ENCODE results near the gene SEMA5A.
"Not testable (repeated sequence)": the region's sequence is repeated elsewhere in the genome, so short reads cannot be mapped to it uniquely, and the experiment has no call there.

Gene SEMA5A

DNA sequence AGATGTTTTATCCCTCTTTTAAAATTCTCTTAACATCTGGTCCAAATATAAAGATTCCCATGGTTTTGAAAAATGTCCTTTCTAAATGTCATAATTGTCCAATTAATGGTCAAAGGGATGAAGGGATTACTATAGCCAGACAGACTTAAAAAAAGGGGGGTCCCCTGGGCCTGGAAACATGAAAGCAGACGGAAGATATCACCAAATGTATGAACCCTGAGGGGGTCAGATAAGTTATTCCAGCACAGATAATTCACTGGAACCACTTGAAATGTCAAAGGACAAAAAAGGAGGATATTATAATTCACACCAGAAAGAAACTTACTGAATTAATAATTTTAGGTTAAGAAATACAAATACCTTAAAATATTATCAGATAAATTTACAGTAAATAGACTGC, 155.8 kb downstream of the SEMA5A start:
- DNase-seq = no peak

DNA sequence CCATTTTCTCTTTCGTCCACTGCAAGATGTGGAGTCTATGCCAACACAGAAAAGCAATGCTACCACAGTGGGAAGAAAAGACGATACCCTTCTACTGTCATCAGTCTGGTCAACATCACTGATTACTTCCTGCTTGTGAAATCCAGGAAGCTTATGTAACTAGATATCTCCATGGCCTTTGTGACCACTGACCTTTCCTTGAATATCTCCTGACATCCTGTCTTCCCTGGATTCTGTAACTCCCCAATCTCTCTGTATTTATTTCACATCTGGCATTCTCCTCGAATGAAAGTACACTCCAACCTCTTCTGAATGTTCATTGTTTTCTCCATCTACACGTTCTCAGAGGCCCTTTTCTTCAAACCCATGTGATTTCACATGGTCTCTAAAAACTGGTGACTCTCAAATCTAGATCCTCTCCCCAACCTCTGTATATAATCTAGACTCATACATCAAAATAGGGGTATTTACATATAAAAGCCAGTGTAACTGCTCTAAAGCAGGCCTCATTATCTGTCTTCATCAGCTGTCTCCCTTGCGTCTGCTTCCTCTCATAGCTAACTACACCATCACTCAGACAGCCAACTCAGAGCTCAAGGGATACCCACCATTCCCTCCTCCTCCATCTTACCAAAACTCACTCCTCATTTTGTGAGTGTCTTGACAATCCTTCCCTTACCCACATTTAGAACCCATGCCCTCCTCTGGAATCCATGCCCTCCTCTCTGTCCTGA, 156.8 kb downstream of the SEMA5A start:
- DNase-seq = no peak

DNA sequence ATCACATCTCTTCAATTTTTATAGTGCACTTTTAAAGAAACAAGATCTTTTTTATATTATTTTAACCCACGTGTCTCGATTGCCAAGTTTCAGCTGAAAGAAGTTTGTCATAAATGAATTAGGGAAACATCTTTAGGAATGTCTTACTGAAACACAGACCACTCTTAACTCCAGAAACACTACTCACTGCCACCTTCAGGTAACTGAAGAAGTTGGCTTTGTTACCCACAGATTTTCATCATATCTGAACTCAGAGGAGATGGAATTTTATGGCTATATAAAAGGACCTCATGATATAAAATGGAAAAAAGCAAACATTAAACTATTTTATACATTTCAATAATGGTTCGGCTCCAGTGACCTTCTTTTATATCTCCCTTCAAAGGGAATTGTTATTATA, 158.0 kb downstream of the SEMA5A start:
- DNase-seq = no peak

DNA sequence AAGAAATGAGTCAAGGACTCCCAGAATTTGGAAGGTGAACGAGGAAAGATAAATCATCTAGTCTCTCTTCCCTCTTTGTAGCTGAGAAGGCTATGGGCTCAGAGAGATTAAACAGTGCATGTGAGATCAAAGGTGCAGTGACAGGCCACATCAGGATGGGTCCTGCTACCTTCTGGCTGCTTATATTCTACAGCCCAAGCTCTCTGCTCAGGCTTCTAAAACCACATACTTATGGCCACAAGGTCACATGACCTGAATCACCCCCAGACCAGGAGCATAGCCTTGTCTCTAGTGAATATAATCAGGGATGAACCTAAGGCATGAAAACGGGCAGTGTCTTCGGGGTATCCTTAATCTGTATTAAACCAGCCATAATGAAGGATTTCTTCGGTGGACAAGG, 158.9 kb downstream of the SEMA5A start:
- DNase-seq = no peak

DNA sequence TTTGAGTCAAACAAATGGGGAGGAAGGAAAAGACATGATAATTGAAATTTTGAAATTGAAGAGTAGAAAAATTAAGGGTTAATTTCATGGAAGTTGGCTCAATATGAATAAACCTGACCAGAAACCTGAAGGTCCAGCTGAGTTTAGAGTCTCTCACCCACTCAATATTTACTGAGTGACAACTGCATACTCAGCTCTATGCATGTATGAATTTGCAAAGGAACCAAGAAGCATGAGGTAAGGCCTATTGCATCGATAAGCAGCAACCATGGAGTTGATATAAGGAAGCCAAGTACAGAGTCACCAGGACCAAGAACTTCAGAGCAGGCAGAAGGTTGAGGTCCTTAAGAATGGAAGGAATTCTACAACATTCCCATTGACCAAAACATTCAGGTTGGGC, 163.4 kb downstream of the SEMA5A start:
- no peak for DNase-seq

DNA sequence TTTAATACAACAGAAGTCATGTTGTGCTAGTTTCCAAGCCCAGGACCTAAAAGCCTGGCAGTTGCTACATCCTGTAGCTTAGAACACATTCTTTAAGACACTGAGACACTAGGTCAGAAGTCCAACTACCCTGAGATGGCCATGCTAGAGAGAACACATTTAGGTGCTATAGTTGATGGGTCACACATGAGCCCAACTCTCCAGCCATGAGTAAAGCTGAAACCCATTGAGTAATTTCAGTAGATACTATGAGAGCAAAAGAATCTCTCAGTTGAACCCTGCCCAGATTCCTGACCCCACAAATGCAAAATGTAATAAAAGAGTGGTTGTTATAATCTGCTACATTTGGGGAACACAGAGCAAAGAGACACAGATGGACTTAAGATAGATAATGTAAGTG, 164.4 kb downstream of the SEMA5A start:
- DNase-seq = no peak

DNA sequence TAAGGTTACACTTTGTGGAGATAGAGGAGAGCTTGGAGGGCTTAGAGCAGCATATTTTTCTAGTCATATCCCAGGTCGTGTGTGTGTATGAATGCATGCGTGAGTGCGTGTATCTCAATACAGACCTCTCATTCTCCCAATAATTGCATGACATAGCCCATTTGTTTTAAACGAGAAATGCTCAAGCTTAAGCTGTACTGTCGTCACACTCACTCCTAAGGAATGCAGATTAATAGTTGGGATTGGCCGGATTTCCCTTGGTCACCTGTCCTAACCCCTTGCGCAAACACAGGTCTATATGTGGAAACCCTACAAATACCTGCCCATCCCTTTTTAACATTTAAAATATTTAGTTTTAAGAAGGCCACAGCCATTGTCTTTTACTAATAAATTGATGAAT, 165.8 kb downstream of the SEMA5A start:
- DNase-seq = no peak

DNA sequence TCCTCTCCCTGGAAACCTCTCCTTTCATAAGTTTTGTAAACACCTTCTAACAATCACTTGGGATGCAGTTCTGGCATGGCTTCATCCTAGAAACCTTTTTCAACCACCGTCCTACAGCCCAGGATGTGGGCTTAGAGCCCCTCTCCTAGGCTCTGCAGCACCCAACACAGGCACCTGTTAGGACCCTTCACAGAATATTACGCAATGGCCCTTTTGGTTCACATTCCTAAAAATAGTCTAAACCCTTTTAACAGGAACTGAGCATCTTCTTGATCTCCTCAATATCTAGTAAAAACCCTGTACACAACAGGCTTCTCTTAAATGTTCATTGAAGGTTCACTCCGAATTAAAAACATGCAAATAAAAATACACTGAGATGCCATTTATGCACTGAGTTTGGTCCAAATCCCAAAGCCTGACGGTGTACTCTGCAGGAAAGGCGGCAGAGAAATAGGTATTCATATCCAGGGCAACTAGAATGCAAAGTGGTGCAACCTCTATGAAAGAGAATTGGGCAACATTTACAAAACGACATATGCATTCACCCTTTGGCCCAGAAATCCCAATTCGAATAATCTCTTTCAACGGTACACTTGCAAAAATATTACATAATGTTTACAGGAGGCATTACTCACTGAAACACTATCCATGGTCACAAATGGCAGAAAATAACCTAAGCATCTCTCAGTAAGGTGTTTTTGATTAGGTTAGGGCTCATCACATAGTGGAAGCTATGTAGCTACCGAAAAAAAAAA, 169.3 kb downstream of the SEMA5A start:
- DNase-seq = no peak

DNA sequence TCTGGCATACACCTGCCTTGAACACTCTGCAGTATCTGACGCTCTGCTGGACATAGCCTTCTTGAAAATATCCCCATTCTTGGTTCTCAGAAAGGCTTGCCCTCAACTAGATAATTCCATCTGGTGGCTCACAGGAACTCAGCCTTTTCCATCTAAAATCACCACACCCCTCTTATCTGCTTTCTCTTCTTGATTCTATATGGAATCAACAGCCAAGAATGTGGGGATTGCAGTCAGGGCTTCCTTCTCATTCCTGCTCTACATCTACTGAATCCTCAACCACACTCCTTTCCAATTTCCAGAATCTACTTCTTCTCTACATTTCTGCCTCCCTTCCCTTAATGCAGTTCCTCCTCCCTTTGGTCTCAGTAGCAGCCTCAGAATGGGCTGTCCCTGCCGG, 170.1 kb downstream of the SEMA5A start:
- no peak for DNase-seq

DNA sequence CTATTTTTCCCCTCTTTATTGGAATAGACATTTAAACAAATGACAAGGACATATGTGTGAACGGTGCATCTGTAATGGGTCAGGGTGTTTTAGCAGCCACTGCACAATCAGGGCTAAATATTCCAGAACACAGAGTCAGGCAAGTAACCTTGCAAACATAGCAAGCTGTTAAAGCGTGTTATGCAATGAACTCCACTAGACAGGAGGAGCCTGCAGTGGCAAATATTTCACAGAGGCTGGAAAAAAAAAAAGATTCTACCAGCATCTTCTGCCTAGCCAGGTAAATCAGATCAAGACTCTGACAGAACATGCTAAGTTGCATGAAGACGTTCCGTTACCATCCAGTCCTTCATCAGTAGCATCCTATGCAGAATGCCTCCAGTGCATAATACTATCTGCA, 171.8 kb downstream of the SEMA5A start:
- DNase-seq = no peak

DNA sequence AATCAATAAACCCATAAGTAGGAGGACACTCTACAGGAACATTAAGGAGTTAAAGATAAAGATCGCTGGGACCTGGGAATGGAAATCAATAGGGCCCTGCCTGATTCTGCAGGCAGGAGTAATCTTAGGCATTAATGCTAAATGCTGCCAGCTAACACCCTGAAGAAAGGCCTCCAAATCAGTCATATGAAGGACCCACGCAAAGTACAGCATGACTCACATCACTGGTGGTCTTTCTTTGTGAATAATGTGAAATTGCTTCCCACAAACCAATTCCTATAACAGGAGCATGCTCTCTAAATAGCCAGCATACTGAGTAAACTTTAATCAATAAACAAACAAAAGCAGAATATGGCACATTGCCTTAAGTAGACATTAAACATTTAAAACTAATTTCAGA, 172.3 kb downstream of the SEMA5A start:
- no peak for DNase-seq

DNA sequence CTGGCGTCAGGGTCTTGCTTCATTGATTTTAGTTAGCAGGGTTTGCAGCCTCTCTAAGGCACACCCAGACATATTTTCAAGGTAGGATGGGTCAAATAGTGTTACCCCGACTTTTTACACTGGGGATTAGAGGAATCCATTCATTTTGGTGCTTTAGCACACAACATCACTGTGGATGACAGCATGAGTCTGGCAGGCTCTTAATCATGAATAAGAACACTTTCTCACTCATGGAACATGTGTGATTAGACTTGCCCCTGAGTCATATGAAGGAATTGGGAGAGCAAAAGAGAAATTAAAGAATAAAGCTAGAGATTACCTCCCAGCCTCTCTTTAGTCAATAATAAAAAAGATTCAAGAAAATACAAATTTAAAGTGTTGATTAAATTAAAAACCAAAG, 175.6 kb downstream of the SEMA5A start:
- no peak for DNase-seq

DNA sequence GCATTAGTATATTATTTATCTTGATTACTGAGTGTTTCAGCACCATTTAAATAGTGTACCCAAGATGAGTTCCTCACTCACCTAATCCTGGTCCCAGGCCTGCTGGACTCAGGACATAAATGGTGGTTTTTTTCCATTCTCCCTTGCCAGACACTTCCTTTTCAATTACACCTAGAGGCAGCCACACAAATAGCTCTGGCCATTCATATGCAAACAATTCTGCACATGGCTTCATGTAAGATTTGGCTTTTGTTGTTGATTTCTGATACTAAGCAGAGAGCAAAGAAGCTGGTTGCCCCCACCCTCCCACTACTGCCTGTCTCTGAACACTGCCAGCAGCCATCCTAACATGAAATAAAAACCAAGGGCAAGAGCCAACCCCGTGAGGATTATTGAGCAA, 180.4 kb downstream of the SEMA5A start:
- DNase-seq = no peak

DNA sequence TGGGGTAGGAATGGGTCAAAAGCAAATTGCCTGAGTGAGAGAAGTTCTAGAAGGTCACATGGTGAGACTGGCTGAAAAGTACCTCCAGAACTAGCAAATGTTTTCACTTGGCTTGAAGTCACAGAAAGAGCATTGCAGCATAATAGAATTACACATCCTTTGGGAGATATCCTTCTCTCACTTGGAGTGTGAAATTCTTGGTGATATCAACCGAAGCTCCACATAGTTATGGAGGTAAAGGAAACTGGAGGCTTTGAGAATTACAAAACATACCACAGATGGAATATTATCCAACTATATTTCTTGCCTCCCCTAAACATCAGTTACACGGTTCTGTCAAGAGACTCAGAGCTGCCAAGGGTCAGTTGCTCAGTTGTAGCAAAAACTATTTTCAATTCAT, 182.4 kb downstream of the SEMA5A start:
- no peak for DNase-seq

DNA sequence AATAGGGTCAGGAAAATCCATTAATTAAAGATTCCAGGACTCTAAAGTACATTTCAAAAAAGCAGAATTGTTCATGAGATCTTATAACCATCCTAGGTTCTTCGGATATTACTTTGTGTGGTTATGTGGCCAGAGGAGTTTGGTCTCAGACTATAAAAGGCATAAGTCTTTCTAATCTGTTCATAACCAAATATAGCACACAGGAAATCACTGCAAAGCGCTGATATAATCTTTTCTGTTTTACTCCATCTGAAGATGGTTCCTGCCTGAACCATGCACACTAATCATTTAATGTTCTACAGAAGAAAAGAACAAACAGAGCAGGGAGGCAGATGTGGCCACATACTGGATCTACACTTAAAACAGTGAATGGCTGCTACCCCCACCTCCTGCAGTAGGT, 182.8 kb downstream of the SEMA5A start:
- no peak for DNase-seq

DNA sequence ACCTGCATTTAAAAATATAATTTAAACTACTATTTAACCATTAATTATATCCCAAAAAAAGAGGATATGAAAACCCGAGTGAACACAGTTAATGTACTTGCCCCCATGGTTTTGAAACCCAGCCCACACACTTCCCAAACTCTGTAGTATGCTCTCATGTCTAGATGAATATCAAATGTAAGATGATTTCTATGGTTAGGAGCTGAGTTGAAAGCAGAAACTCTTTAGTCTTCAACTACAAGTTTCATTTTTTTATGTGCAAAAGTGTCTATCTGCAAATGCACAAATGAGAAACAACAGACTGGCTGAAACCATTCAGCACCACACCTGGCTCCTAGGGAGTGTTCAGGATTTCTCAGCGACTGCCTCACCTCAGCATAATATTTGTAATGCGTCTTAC, 183.3 kb downstream of the SEMA5A start:
- no peak for DNase-seq

DNA sequence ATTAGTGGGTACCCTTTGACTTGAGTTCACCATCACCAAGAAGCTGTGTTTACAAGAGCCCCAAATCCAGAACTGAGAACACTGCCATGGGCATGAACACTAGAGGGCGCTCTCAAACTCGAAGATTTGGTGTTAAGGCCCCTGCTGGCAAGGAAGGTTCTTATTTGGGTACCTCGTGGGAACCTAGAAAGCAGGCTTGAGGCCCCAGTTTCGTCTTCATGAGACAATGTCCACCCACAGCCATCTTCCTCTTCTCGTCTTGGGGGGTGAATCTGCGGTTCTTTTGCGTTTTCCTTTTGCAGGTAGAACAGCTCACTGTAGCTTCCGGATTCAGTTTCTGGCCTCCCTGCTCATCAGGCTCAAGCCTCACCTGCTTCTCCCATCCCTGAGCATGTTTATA, 184.0 kb downstream of the SEMA5A start:
- no peak for DNase-seq

DNA sequence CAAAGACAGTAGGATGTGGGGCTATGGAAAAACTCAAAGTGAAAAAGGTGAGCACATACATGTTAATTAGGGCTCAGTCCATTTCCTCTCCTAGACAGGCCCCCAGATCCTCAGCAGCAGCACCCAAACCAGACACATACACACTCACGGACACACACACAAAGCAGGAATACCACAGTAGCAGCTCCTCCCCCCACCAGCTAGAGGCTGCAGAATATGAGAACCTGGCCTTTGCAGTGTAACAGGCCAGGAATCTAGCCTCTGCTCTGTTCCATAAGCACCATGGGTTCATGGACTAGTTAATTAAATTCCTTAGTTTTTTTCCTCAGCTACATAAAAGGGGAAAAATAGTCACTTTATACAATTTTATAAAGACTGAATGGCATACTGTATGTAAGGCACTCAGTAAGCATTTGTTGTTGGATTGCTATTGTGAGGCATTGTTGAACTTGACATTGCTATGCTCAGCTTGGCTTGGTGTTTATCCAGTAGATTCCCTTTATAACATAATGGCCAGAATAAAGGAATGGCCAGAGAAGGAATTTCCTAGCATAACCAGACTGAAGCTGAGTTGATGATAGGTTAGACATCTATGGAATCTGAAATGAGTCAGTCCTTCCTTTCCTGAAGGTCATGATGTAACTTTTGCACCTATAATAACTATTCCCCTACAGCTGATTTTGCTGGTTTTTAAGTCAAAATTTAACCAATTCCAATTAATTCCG, 186.8 kb downstream of the SEMA5A start:
- DNase-seq = no peak

DNA sequence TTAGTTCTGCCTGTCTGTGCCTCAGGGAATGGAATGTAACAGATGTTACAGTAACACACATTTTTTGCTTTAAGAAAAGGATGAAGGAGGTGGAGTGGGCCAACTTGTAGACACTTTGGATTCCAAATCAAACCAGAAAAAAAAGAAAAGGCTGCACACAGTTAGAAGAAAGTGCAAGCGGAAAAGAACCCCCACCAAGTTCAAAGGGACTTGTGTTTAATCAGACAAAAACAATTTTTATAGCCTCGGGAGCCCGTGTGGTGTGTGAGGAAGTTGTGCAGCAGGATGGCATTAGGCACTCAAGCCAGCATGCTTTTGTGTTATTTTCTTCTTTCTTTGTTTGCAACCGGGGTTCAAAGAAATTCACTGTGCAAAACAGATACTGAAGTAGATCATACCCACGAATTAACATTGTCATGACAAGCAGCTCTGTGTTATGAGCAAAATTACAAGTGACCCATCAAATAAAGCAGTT, 189.5 kb downstream of the SEMA5A start:
- no peak for DNase-seq

DNA sequence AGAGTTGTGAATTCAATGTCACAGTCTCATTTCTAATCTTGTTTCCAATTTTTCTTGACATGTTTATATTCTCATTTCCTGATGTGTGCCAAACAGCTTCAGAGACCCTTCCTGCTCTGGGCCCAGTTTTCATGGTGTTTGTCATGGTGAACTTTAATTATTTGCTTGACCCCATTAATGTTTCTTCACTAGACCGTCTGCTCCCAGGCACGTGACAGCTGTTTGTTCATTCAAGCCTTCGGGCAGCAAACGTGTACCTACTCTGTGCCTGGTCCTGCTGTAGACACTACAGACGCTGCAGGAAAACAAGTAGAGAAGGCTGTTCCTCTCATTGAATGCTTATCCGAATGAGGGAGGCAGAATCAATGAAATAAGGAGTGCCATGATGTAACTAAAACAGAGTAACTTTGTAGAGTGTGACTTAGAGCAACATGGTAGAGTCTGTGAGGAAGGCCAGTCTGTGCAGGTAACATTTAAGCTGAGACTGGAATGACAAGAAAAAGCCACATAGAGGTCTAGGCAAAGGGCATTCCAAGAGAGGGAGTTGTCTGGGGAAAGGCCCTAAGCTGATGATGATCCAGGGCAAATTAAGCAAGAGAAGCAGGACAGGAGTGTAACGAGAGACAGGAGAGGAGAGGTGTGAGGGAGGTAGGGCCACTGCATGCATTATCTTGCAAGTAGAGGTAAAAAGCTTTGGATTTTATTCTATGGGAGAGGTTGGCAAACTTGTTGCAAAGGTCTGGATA, 191.4 kb downstream of the SEMA5A start:
- no peak for DNase-seq

DNA sequence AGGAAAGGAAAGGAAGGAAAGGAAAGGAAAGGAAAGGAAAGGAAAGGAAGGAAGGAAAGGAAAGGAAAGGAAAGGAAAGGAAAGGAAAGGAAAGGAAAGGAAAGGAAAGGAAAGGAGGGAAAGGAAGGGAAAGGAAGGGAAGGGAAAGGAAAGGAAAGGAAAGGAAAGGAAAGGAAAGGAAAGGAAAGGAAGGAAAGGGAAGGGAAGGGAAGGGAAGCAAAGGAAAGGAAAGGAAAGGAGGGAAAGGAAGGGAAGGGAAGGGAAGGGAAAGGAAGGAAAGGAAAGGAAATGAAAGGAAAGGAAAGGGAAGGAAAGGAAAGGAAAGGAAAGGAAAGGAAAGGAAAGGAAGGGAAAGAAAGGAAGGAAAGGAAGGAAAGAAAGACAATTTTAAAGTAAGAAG, 192.8 kb downstream of the SEMA5A start:
- not testable (repeated sequence) for DNase-seq

DNA sequence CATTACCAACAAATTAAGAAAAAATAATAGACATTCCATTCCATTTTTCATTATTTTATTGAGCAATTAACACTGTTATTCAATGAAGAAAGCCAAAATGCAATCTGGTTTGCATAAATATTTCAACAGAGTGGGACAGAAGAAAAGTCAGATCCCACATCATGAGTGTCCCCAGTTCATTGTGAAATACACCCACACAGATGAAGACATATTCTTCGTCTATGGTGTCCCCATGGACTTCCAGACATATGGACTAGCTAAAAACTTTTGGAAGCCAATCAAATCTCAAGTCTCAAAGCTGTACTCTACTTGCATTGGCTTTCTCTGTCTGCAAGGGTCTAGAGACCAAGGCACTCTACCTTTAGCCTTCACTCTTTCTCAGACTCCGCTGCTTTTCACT, 194.3 kb downstream of the SEMA5A start:
- no peak for DNase-seq

DNA sequence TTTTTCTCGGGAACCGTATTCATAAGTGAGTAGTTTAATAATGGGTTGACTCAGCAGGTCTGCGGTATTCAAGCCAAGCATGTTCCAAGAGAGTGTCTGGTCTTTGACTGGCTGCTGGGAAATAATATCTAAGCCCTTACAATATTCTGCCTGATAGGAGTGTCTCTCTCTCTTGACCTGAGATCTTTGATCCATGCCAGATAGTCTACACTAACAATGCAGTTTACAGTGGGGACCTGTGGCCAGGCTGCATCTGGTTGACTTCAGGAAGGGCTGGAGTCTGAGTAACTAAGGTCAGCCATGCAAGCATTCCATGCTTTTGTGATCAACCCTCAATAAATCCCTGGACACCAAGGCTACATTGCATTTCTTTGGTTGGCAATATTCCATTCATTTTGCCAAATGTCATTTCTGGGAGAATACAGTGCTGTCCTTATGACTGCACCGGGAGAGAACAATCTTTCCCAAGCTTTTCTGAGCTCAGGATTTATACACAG, 195.5 kb downstream of the SEMA5A start:
- no peak for DNase-seq

All from activated naive CD4-positive, alpha-beta T cell (primary cell).